Measurements from ENCODE around the gene ZNF112.
"Not testable (repeated sequence)": the region's sequence is repeated elsewhere in the genome, so short reads cannot be mapped to it uniquely, and the experiment has no call there.

Gene ZNF112
- 0.34 to 5.8 (median 2.3) reads per million in 17 experiments for total RNA-seq

DNA sequence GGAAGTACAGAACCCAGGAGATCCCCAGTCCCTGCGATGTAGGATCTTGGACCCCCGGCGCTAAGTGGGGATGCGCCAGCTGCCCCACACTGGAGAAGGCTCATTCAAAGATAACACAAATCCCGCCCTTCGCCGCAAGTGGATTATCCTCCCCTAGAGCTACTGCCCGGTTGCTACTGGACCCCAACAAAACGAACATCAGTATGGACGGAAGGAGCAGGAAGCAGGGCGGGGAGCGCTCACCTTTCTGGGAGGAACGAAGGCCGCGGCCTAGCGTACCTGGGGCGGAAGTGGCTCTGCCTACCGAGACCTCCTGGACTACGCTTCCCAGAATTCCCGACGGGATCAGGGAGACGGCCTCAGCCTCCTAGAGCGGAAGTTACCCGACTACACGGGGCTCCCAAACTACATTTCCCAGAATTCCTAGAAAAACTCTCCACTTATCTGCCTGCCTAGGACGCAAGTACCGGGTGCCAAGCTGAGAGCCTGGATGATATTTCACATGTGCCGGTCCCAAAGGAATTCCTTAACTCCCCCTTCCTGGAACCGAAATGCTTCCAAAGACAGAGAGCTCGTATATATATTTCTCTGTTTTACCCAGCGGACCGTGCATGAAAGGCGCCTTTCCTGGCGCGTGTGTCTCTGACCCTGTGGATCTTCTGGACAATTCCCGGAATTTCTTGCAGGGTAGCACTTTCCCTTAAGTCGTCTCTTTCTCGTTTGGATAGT, at the start of gene ZNF112:
ZNF112 (minus strand) TSS at position 298 of the 729 bp plus-strand sequence. CDS start 16,141 bp downstream, outside the sequence.
- peak; percentile 80 to 91 (median 90) for DNase-seq

DNA sequence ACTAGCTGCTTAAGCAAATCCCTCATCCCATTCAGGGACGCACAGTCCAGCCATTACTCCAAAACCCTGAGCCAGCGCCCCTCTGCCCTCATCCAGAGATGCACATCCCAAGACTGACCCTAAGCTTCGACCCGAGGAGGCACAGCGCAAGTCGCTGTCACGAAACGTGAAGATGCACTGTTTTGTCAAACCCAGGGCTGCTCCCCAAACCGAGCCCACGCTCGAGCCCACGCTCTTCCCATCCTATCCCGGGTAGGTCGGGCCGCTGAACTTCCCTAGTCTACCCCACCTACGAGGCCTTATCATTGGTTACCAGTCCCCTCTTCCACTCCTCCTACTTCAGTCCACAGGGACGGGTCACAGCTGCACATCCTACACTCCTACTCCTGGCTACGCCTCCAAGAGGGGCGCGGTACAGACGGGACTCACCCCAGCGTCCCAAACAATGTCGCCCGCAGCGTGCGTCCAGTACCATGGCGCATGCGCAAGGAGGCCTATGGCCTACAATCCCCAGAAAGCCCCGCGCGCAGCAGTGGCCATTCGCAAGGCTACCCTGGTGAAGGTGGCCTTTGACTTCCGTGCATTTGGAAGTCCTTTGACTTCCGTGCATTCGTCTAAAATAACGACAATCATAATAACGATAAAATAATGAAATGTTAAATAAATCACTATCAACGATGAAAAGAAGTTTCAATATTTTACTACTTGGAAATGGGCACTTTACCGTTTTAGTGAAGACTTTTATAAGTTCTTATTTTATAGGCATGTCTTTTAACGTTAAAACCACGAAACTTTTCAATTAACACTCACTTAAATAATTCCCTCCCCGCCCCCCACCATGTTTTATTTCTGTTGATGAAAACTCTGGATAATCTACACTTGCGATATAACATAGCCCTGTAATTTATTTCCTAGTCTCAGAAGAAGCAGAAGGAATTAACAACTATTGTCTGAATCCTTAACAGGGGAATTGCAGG, 44.9 kb upstream of the ZNF112 start, which contains the start of gene ZNF285:
ZNF285 (minus strand) TSS at position 470 of the 977 bp plus-strand sequence. CDS start 4,395 bp downstream, outside the sequence.
- DNase-seq = peak; percentile 96 to 98 (median 96)

DNA sequence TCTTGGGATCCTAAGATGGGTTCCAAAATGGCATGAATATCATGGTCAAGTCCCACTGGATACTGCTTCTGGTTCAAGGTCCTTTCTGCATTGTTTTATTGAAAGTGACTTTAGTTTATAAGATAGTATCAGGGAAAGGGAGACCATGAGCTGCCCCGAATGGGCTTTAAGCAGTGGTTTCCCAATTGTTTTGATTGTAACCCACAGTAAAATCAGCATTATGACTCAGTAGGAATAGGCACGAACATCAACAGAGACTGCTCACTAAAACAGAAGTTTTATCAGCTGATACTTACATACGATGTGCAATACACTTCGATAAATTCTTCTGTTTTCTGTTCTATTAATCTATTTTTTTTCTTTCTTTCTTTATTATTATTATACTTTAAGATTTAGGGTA, 32.8 kb upstream of the ZNF112 start:
- not testable (repeated sequence) for DNase-seq

DNA sequence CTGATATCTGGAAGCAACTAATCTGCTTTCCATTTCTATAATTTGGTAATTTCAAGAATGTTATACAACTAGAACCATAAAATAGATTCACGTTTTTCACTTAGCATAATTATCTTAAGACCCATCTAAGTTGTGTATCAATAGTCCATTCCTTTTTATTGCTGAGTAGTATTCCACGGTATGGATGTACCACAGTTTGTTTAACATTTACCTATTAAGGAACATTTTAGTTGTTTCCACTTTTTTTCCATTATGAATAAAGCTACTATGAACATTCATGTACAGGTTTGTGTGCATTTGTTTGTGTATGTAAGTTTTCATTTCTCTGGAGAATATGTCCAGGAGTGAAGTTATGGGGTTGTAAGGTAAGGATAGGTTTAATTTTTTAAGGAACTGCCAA, 18.3 kb upstream of the ZNF112 start:
- DNase-seq = no peak

DNA sequence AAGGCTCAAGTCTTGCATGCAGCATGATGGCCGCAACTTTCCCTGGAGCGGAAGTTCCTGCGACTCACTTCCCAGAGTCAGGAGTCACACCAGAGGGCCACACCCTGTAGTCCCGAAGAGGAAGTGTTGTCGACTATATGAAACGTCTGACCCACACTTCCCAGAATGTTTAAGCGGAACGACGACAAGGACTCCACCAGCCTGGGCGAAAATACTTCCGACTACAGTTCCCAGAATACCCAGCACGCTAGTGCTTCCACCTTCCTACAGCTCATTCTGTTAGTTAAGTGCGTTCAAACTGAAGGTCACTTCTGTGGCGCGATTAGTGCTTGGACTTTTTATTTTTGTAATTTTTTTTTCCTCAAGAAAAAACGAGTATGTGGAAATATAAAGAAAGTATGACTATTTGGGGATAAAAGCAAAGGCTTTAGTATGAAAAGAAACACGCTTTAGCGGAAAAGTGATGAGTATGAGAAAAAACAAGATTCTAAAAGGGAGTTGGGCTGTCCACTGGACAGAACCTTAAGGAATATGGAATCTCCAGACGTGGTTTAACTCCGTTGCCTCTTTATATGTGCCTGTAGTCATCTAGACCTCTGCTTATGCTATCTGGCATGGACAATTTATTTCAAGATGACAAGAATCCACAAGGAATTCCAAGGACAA, 15.5 kb upstream of the ZNF112 start:
- no peak for DNase-seq

DNA sequence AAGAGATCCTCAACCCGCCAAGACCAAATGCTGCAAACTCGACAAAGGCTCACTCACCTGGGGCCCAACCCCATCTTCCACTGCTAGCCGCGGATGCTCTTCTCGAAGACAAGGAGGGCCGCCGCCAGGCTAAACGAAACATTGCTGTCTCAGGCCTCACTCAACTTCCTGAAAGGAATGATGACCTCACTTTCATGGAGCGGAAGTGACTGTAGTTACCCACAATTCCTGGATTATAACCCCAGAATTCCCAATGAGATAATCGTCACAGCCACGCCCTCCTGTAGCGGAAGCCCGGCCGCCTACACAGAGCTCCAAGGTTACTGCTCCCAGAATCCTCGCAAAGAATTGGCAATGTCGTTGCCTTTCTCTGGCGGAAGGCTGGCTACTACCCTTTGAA, 10.5 kb upstream of the ZNF112 start:
- no peak for DNase-seq

DNA sequence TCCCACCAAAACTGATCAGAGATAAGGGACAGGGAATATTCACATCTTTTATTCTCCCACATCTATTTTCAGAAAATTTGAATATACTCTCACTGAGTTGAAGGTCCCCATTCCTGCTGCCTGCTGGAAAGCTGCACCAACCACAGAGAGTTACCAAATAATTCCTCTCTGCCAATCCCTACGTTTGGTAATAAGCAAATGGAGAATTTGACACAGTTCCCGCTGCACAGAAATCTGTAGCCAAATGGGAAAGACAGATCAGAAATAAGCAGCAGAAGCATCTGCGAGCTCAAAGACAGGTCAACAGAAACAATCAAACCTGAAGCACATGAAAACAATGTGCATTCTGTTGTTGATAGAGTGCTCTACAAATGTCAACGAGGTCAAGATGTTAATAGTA, 9.9 kb downstream of the ZNF112 start:
- DNase-seq = no peak

DNA sequence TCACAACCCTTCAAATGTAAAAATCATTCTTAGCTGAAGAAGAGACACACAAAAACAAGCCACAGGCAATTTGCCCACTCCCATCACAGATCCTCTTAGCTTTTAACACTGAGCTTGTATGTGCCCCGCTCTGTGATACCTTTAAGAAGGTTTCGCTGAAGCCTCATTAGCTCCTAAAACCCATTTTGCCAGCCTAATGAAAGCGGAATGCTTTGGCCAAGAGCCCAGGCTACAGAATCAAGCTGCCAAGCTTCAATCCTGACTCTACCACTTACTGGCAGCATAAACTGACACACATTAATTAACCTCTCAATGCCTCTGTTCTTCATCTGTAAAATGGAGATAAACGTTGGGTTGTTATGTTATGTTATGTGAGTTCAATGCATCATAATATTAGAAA, 10.5 kb downstream of the ZNF112 start:
- DNase-seq = no peak

DNA sequence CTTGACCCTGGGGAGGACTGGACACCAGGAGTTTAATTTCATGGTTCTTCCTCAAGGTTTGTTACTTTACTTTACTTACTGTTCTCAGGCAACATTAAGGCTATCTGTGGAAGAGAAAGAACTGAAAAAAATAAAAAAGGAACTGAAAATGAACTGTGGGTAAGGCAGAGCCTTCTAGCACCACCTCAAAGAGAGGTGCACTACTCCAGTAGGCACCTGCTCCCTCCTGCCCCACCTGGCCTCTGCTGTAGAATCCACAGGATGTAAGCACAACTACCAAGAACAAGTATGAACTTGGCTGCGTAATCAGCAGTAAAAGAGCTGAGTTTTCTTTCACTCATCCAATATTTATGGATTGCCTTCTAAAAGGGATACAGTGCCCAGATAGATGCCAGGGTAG, 12.2 kb downstream of the ZNF112 start:
- no peak for DNase-seq

DNA sequence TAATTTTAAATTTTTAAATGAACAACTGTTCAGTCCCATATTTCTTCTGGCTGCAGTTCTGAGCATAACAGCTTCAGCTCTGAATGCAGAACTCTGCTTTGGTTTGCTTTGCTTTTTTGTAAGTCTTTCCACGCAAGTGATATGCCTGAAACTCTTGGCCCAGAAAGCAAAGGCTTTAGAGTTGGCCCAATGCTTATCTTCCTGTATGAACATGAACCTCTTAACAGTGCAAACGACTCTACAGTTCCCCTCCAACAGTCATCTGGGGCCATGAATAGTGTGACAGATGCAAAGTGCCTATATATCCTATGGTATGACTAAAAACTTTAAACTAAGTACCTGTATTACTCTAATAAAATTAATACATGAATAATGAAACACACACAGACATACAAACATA, 14.7 kb downstream of the ZNF112 start:
- no peak for DNase-seq

DNA sequence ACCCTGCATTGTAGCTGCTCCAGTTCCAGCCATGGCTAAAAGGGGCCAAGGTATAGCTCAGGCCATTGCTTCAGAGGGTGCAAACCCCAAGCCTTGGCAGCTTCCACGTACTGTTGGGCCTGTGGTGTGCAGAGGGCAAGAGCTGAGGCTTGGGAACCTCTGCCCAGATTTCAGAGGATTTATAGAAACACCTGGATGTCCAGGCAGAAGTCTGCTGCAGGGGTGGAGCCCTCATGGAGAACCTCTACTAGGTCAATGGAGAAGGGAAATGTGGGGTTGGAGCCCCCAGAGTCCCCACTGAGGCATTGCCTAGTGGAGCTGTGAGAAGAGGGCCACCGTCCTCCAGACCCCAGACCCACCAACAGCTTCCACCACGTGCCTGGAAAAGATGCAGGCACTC, 21.8 kb downstream of the ZNF112 start:
- not testable (repeated sequence) for DNase-seq

DNA sequence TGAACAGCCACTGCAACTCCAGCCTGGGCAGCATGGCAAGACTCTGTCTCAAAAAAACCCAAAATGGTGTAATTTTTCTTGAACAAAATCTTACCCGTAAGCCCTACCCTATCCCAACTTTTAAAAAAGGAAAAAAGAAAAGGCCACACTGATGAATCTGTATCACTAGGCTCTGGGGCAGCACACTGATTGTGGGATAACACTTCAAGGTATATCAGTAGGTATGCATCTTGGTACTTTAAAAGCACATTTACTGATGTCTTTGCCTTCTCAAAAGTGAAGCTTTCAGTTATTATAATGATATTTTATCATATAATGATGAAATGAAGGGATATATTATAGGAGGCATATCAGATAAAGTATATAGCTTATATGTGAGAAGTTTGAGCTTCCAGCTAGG, 24.3 kb downstream of the ZNF112 start:
- DNase-seq = no peak

DNA sequence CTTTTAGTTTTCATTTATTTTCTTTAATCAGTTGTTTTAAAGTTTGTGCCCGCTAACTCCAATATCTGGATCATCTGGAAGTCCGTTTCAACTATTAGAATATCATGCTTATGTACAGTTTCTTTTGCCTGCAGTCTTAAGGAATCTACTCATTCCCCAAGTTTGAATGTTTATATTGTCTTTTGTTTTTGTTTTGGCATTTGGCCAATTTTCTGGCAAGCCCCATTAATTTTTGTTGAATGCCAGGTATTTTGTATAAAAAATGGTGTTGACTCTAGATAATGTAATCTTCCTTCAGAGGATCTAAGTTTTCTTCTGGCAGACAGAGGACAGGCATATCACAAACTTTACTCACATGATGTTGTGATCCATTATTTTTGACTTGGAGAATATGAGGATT, 40.6 kb downstream of the ZNF112 start:
- no peak for DNase-seq

DNA sequence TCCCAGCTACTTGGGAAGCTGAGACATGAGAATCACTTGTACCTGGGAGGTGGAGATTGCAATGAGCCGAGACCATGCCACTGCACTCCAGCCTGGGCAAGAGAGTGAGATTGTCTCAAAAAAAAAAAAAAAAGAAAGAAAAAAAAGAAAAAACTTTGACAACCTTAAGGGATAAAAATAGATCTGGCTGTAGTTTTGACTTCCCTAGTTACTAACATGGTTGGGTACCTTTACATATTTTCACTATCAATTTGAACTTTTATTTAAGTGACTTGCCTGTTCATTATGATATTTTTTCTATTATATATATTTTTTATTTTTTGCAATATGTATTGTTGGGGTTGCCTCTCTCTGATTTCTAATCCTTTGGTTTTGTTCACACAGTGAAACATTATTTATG, 43.2 kb downstream of the ZNF112 start:
- no peak for DNase-seq

DNA sequence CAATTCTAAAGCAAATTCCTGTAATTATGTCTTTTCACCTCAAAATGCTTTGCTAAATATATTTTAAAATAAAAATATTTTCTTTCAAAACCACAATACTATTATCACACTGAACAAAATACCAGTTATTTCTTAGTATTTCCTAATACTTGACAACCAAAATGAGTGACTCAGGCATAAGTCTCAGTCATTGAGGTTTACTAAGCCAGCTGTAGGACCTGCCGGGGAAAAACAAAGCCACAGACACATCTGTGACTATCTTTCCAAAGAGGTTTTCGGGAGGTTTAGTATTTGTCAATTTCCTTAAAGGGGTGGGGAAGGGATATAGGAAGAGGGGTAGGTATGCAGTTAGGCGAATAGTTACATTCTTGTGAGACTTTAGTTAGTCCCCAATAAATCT, 48.5 kb downstream of the ZNF112 start:
- no peak for DNase-seq

DNA sequence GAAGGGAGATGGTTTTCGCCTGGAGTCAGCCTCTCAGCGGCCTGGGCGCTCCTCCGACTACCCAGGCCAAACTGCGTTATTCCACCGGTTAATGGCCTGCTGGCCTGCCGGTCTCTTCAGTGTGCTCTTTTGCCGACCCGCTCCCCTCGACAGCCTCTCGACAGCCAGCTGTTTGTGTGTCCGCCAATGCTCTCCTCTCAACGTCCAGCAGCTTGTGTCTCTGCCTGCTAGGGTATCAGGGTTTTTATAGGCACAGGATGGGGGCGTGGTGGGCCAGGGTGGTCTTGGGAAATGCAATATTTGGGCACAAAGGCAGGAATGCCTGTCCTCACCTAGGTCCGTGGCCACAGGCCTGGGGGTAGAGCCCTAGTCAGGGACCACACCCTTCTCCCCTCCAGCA, 50.2 kb downstream of the ZNF112 start:
- no peak for DNase-seq

DNA sequence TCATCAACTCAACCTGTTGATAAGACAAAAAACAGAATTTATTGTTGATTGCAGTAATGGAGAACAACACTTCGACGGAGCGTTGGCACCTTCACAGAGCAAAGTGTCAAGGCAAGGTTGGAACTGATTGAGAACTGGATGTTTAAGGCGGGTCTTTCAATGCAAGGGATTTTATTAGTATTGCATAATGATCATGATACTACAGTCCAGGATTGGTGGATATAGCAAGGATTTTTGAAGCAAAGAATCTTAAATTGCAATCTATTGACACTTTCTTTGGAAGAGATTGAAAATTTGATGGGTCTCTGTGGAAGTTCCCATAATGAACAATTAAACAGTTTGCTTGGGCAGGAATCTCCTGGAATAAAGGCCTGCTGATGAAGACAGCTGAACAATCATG, 51.0 kb downstream of the ZNF112 start:
- no peak for DNase-seq

DNA sequence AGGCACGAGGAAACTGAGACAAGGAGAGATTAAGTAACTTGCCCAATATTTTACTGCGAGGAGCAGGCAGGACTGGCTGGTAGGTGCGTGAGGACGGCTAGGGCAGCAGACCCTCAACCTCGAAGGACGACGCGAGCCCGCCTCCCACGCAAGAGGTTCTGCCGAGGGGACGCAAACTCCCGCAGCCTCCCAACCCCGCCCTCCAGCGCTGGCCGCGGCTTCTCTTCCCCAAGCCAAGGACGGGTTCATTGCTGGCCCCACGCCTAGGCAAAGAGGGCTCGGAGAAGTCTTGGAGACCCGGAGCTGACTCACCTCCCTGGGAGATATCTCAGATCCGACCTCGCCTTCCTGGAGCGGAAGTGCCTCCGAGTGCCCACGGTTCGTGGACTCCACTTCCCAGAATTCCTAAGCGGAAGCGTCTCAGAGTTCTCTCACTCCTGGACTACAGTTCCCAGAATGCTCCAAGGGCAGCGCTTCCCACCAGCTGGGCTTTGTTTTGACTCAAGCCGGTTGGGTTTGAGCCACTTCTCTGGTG, 51.8 kb downstream of the ZNF112 start, which contains the start of gene ZNF235:
ZNF235 (minus strand) TSS at position 367 of the 535 bp plus-strand sequence. CDS start 1,621 bp downstream, outside the sequence.
- DNase-seq = peak; percentile 90 to 96 (median 94)

DNA sequence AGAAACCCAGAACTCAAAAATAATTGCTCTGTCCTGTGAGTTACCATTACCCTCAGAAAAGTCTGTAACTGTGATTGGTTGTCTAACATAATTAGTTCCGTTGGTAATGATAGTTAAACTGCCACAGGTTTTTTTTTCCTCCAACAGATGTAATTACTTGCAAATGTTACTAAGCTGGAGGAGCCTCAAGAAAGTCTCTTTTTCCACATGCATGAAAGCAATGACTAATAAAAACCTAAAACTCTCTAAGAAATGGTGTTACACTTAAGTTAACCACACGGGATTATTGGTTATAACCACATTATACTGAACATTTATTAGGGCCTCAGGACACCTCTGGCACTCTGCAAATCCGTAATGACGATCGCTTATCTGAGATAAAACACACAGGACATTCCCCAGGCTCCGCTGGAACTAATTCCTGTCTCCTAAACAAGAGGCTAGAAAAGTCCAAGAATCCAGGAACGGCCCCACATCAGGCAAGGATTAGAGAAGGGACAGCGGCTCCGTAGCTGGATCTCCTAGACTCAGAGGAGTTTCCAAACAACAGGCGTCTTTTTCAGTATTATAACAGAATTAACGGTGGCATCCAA, 52.4 kb downstream of the ZNF112 start:
- DNase-seq = peak; percentile 2 to 19 (median 6)

DNA sequence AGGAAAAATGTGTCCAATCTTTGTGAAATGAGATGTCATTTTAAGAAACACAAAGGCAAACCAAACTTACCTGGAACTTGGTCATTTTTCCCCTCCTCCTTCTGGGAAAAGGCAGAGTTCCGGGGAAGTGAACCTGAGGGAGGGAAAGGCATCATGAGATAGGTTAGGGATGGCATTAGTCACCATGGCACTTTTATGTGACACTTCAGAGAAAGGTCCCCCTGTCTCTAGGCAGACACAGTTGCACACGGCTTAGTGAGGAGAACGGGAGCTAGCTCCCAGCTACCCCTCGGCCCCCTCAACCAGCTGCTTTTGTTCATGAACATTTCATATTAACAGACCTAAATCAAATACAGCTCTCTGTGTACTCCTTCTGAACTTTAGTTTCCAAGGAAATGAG, 53.2 kb downstream of the ZNF112 start:
- DNase-seq = no peak

DNA sequence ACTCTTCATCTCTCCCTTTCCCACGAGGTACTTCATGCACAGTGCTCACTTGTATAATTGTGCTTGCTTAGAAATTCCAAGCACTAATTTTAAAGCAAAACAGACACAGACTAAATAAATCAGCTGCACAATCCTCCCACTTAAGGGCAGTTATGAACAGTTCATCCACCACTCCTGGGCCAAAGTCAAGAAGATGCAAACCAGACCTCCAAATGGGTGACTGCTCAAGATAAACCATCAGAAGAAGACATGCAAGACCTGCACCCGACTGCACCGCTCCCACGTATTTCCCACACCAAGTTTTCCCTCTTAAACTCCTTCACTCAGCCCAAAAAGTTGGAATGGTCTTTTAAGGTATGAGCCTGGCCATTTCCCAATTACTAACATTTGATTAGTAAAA, 71.5 kb downstream of the ZNF112 start:
- DNase-seq = no peak

DNA sequence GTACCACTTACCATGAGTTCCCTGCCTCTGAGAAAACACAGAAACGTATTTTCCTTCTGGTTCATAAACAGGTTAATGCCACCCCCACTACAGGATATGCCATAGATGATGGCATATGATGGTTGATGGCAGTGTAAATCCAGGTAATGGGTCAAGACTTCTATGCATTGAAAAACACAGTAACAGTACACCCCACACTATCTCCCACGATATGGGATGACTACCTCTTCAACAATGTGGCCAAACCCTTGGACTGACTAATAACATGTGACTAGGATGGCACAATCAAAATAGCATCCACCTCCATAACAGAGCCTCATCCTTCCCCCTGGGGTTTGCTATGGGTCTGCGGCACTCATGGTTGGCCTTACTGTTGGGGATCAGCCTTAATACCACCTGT, 73.6 kb downstream of the ZNF112 start:
- DNase-seq = no peak

All from suppressor macrophage (primary cell).